Naive thymus-derived CD4-positive, alpha-beta T cell (primary cell): ENCODE measurements around the gene AIF1L. TPM values are rescaled to one million over a fixed set of nuclear protein-coding genes. Genes with fewer than 3 reads are reported as not detected.

Experiments
- ATAC-seq: fragments of 150-1000 bp; cut with Tn5 transposase; 2 replicates; pipeline ENCODE4 v1.10.0; 2021; ENCODE audit warnings: mild to moderate bottlenecking, moderate library complexity
- CTCF ChIA-PET: fragments of 350-600 bp; sonication (Branson Sonifier 250); formaldehyde crosslinking; loops from one replicate; lab custom pipeline; 2021; ENCODE audit warnings: antibody characterized with exemption; lab: Charles Lee
- POLR2A ChIA-PET: fragments of 350-600 bp; sonication (Branson Sonifier 250); formaldehyde crosslinking; loops from one replicate; lab custom pipeline; 2021; ENCODE audit warnings: antibody characterized with exemption, inconsistent platforms; lab: Charles Lee
- DNase-seq, 9 donors: peaks; one replicate each; pipeline versions ENCODE4 v3.0.0 to v3.0.0-alpha.2; 2020 to 2022; ENCODE audit warnings: mixed read lengths in 1 of 9
- H3K27ac ChIP-seq: one replicate; pipeline ENCODE4 v1.7.0; 2013; ENCODE audit warnings: mild to moderate bottlenecking, low read depth, low read length, moderate library complexity
- H3K27me3 ChIP-seq, 2 donors: one replicate each; pipeline ENCODE4 v1.7.0; 2013; ENCODE audit warnings: low read length in 2 of 2, mild to moderate bottlenecking in 2 of 2, moderate library complexity in 2 of 2; ENCODE audit not compliant: control insufficient read depth in 2 of 2, insufficient read depth in 2 of 2
- H3K36me3 ChIP-seq, 3 experiments: 1 replicate in 2 of 3; 2 replicates in 1 of 3; pipeline ENCODE4 v1.7.0; 2013; ENCODE audit warnings: low read length in 3 of 3, mild to moderate bottlenecking in 3 of 3, moderate library complexity in 1 of 3; ENCODE audit not compliant: insufficient read depth in 3 of 3, control insufficient read depth in 2 of 3
- H3K4me1 ChIP-seq, 2 donors: one replicate each; pipeline ENCODE4 v1.7.0; 2013; ENCODE audit warnings: low read length in 2 of 2, mild to moderate bottlenecking in 2 of 2, moderate library complexity in 1 of 2; ENCODE audit not compliant: control insufficient read depth in 2 of 2, insufficient read depth in 2 of 2
- H3K4me3 ChIP-seq: 2 replicates; pipeline ENCODE4 v1.7.0; 2013; ENCODE audit warnings: mild to moderate bottlenecking, low read length
- H3K9me3 ChIP-seq, 3 experiments: 1 replicate in 2 of 3; 2 replicates in 1 of 3; pipeline ENCODE4 v1.7.0; 2013; ENCODE audit warnings: low read length in 3 of 3; ENCODE audit not compliant: control insufficient read depth in 2 of 3
- H3K27ac Mint-ChIP-seq, 9 donors: one replicate each; pipeline ENCODE4 v1.8.0; 2020 to 2022; ENCODE audit warnings: mixed read lengths in 9 of 9, mild to moderate bottlenecking in 8 of 9, moderate library complexity in 5 of 9, inconsistent platforms in 2 of 9
- H3K27me3 Mint-ChIP-seq, 5 donors: one replicate each; pipeline ENCODE4 v1.8.0; 2021 to 2022; ENCODE audit warnings: mixed read lengths in 5 of 5, mild to moderate bottlenecking in 1 of 5
- H3K36me3 Mint-ChIP-seq, 5 donors: one replicate each; pipeline ENCODE4 v1.8.0; 2020 to 2022; ENCODE audit warnings: mixed read lengths in 5 of 5, mild to moderate bottlenecking in 3 of 5, inconsistent platforms in 1 of 5
- H3K4me1 Mint-ChIP-seq, 7 donors: one replicate each; pipeline ENCODE4 v1.8.0; 2020 to 2022; ENCODE audit warnings: mixed read lengths in 7 of 7, mild to moderate bottlenecking in 3 of 7, inconsistent platforms in 1 of 7
- H3K4me3 Mint-ChIP-seq, 10 donors: one replicate each; pipeline ENCODE4 v1.8.0; 2020 to 2022; ENCODE audit warnings: mild to moderate bottlenecking in 10 of 10, mixed read lengths in 10 of 10, moderate library complexity in 6 of 10, inconsistent platforms in 2 of 10
- H3K9me3 Mint-ChIP-seq, 11 donors: one replicate each; pipeline ENCODE4 v1.8.0; 2020 to 2022; ENCODE audit warnings: mixed read lengths in 11 of 11, mild to moderate bottlenecking in 4 of 11, inconsistent platforms in 1 of 11, moderate library complexity in 1 of 11
- intact Hi-C, 2 donors: fragments of 100-400 bp; cut with micrococcal nuclease; formaldehyde crosslinking; loops; one replicate each; pipeline ENCODE4 v1.15.1; 2023
- polyA plus RNA-seq, 2 donors: library from polyadenylated mRNA; unstranded; fragments of 300-500 nt; fragmentation: Illumina TruSeq; gene quantifications; one replicate each; pipeline ENCODE4 v1.2.3, GENCODE V29; 2021
- total RNA-seq, 6 experiments: library from RNA in 5 of 6; stranded (reverse) in 5 of 6; gene quantifications; 1 replicate in 5 of 6; 2 replicates in 1 of 6; pipeline ENCODE4 v1.2.3 and lab custom pipeline; 2021 to 2026

AIF1L gene
- total and polyA plus RNA-seq, 7 experiments from 2014 or later = 0.10 to 0.44 (median 0.22) TPM; not detected in 1

DNA sequence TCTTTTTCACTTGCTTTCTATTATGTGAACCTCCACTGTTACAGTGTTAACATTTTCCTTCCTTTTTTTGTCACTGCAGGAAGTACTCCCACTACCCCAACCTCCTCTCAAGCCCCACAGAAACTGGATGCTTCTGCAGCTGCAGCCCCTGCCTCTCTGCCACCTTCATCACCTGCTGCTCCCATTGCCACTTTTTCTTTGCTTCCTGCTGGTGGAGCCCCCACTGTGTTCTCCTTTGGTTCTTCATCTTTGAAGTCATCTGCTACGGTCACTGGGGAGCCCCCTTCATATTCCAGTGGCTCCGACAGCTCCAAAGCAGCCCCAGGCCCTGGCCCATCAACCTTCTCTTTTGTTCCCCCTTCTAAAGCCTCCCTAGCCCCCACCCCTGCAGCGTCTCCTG lies 47.9 kb downstream of the AIF1L start:
- Mint-ChIP-seq H3K36me3 (peaks cover 35 to 72% (median 40%) of the 10 kb centered on the region in 5 donors), H3K27ac (peak overlapping the region in 3 of 9 donors; percentile 1 to 78 (median 28)), H3K9me3 (no peaks in the 10 kb centered on the region), H3K4me1 (peaks cover 0 to 9% (median 4%) of the 10 kb centered on the region in 7 donors), H3K4me3 (no peak overlapping the region), H3K27me3 (no peaks in the 10 kb centered on the region)
- no peak for ATAC-seq
- Histone ChIP-seq H3K4me1 (no peaks in the 10 kb centered on the region), H3K27me3 (no peaks in the 10 kb centered on the region), H3K9me3 (no peaks in the 10 kb centered on the region), H3K27ac (no peak overlapping the region), H3K36me3 (peaks cover 29 to 87% (median 65%) of the 10 kb centered on the region in 3 experiments), H3K4me3 (no peak overlapping the region)
- intact Hi-C loops = no loop called here
- ChIA-PET POLR2A (interaction anchor here (0.7 kb wide), 1 partner anchor 116 kb away, joined by 3 read pairs; no protein-coding TSS in a partner anchor), CTCF (no interaction called here)
- no peak for DNase-seq

DNA sequence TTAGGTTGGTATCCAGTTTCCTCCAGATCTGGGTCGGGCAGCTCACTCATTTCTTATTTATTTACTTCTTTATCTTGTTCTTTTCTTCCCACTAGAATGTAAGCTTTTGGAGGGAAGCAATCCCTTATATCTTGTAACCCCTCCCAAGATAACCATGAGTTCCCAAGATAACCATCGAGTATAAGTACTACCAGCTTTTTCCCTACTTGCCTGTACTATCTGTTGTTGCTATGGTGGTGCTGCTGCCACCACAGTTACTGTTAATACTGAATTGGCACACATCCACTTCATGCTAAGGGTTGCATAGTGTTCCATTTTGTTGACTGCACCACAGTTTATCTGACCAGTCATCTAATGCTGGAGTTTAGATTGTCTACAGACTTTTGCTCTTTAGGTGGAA lies 48.9 kb downstream of the AIF1L start:
- ATAC-seq (no peak), DNase-seq (no peak)
- ChIA-PET POLR2A (no interaction called here), CTCF (interaction anchor here (0.6 kb wide), 1 partner anchor 27 kb away, joined by 3 read pairs; no protein-coding TSS in a partner anchor)
- Histone ChIP-seq H3K36me3 (peaks cover 29 to 85% (median 55%) of the 10 kb centered on the region in 3 experiments), H3K4me3 (no peak overlapping the region), H3K27ac (no peak overlapping the region), H3K27me3 (no peaks in the 10 kb centered on the region), H3K9me3 (no peaks in the 10 kb centered on the region), H3K4me1 (no peaks in the 10 kb centered on the region)
- intact Hi-C loops = no loop called here
- Mint-ChIP-seq H3K27ac (no peak overlapping the region), H3K36me3 (peaks cover 33 to 74% (median 50%) of the 10 kb centered on the region in 5 donors), H3K4me3 (no peak overlapping the region), H3K9me3 (no peaks in the 10 kb centered on the region), H3K27me3 (no peaks in the 10 kb centered on the region), H3K4me1 (peaks cover 5 to 18% (median 15%) of the 10 kb centered on the region in 7 donors)

DNA sequence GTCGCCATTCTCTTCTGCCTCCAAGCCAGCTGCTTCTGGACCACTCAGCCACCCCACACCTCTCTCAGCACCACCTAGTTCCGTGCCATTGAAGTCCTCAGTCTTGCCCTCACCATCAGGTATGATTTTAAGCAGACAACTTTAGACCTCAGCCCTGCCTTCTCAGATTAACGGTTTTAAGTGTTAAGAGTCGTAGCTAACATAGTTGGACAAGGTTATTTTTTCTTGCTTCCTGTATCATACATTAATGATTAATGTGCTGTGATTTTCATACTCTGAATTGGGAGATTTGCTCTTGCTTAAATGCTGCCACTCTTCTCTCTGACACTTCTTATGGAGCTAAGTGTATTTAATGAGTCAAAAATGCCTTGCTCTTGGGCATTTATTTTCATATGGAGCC lies 49.9 kb downstream of the AIF1L start:
- DNase-seq = no peak
- H3K36me3 Mint-ChIP-seq = peaks cover 29 to 70% (median 40%) of the 10 kb centered on the region in 5 donors
- Histone ChIP-seq H3K9me3 (no peaks in the 10 kb centered on the region), H3K27ac (no peak overlapping the region), H3K4me3 (no peak overlapping the region), H3K27me3 (no peaks in the 10 kb centered on the region), H3K36me3 (peaks cover 31 to 83% (median 48%) of the 10 kb centered on the region in 3 experiments), H3K4me1 (no peaks in the 10 kb centered on the region)
- CTCF ChIA-PET = no interaction called here
- no peak overlapping the region for H3K4me3 Mint-ChIP-seq
- peak overlapping the region in 2 of 9 donors; percentile 21 to 51 for H3K27ac Mint-ChIP-seq
- ATAC-seq = no peak
- H3K27me3 Mint-ChIP-seq = no peaks in the 10 kb centered on the region
- POLR2A ChIA-PET = interaction anchor here (0.6 kb wide), 1 partner anchor 13 kb away, joined by 3 read pairs; no protein-coding TSS in a partner anchor
- intact Hi-C loops = no loop called here
- peaks cover 5 to 19% (median 12%) of the 10 kb centered on the region in 7 donors for H3K4me1 Mint-ChIP-seq
- no peaks in the 10 kb centered on the region for H3K9me3 Mint-ChIP-seq

GRCh38 chr9:131148276-131148675 lies 51.9 kb downstream of the AIF1L start:
- Histone ChIP-seq H3K9me3 (no peaks in the 10 kb centered on the region), H3K27me3 (no peaks in the 10 kb centered on the region), H3K36me3 (peaks cover 38 to 87% (median 45%) of the 10 kb centered on the region in 3 experiments), H3K27ac (no peak overlapping the region), H3K4me1 (no peaks in the 10 kb centered on the region), H3K4me3 (no peak overlapping the region)
- ChIA-PET POLR2A (no interaction called here), CTCF (no interaction called here)
- Mint-ChIP-seq H3K9me3 (no peaks in the 10 kb centered on the region), H3K27me3 (no peaks in the 10 kb centered on the region), H3K36me3 (peaks cover 29 to 70% (median 45%) of the 10 kb centered on the region in 5 donors), H3K27ac (peak overlapping the region in 1 of 9 donors; percentile 0), H3K4me1 (peaks cover 5 to 22% (median 16%) of the 10 kb centered on the region in 7 donors), H3K4me3 (no peak overlapping the region)
- ATAC-seq (no peak), DNase-seq (no peak)
- intact Hi-C loops = no loop called here

- Histone ChIP-seq H3K4me1 (no peaks in the 10 kb centered on the region), H3K9me3 (no peaks in the 10 kb centered on the region), H3K4me3 (no peak overlapping the region), H3K27me3 (no peaks in the 10 kb centered on the region), H3K36me3 (peaks cover 38 to 88% (median 38%) of the 10 kb centered on the region in 3 experiments), H3K27ac (peak overlapping the region; percentile 38)
- peak overlapping the region in 8 of 9 donors; percentile 36 to 81 (median 67) for H3K27ac Mint-ChIP-seq
- ChIA-PET POLR2A (no interaction called here), CTCF (interaction anchor here (1.2 kb wide), 1 partner anchor 187 kb away, joined by 4 read pairs; no protein-coding TSS in a partner anchor)
- ATAC-seq = no peak
- intact Hi-C loops = no loop called here
- H3K9me3 Mint-ChIP-seq = no peaks in the 10 kb centered on the region
- peaks cover 26 to 71% (median 44%) of the 10 kb centered on the region in 5 donors for H3K36me3 Mint-ChIP-seq
- H3K27me3 Mint-ChIP-seq = no peaks in the 10 kb centered on the region
- H3K4me1 Mint-ChIP-seq = peaks cover 5 to 22% (median 17%) of the 10 kb centered on the region in 7 donors
- peak overlapping the region in 2 of 10 donors; percentile 22 to 35 for H3K4me3 Mint-ChIP-seq
- DNase-seq = no peak
Observed at GRCh38 chr9:131148966-131149687, 52.8 kb downstream of the AIF1L start.

GRCh38 chr9:131149688-131150053 lies 53.3 kb downstream of the AIF1L start:
- Mint-ChIP-seq H3K27ac (peak overlapping the region; percentile 5 to 81 (median 63)), H3K27me3 (no peaks in the 10 kb centered on the region), H3K4me3 (peak overlapping the region in 3 of 10 donors; percentile 0 to 35 (median 22)), H3K36me3 (peaks cover 24 to 71% (median 44%) of the 10 kb centered on the region in 5 donors), H3K4me1 (peaks cover 10 to 23% (median 21%) of the 10 kb centered on the region in 7 donors), H3K9me3 (no peaks in the 10 kb centered on the region)
- ChIA-PET POLR2A (no interaction called here), CTCF (interaction anchor here (1.2 kb wide), 1 partner anchor 187 kb away, joined by 4 read pairs; no protein-coding TSS in a partner anchor)
- Histone ChIP-seq H3K27me3 (no peaks in the 10 kb centered on the region), H3K9me3 (no peaks in the 10 kb centered on the region), H3K4me1 (no peaks in the 10 kb centered on the region), H3K4me3 (no peak overlapping the region), H3K36me3 (peaks cover 32 to 88% (median 36%) of the 10 kb centered on the region in 3 experiments), H3K27ac (peak overlapping the region; percentile 38)
- DNase-seq = peak in 2 of 9 donors; percentile 1 to 3
- ATAC-seq = no peak
- intact Hi-C loops = no loop called here
